IPS-18a (cell line): ENCODE results near the gene CHRNE.
"Not testable (repeated sequence)": the region's sequence is repeated elsewhere in the genome, so short reads cannot be mapped to it uniquely, and the experiment has no call there.

ENCODE experiments used
- H3K27ac ChIP-seq: one replicate; pipeline ENCODE4 v1.5.1; 2013; ENCODE audit warnings: low read length
- H3K27me3 ChIP-seq: one replicate; pipeline ENCODE4 v1.6.1; 2013; ENCODE audit warnings: mild to moderate bottlenecking, low read length; ENCODE audit not compliant: control insufficient read depth, insufficient read depth
- H3K36me3 ChIP-seq: one replicate; pipeline ENCODE4 v1.6.1; 2013; ENCODE audit warnings: low read depth, low read length; ENCODE audit not compliant: control insufficient read depth
- H3K4me1 ChIP-seq: one replicate; pipeline ENCODE4 v1.6.1; 2013; ENCODE audit warnings: low read depth, low read length; ENCODE audit not compliant: control insufficient read depth
- H3K4me3 ChIP-seq: one replicate; pipeline ENCODE4 v1.5.1; 2013; ENCODE audit warnings: low read length
- H3K9ac ChIP-seq: one replicate; pipeline ENCODE4 v1.6.1; 2013; ENCODE audit warnings: mild to moderate bottlenecking, low read length, moderate library complexity
- H3K9me3 ChIP-seq: one replicate; pipeline ENCODE4 v1.6.1; 2013; ENCODE audit warnings: low read depth, low read length; ENCODE audit not compliant: control insufficient read depth

The CHRNE gene

GRCh38 chr17:4920351-4921048 is 17.6 kb upstream of the CHRNE start:
- H3K27me3 ChIP-seq, result no peaks in the 10 kb centered on the region
- H3K4me1 ChIP-seq, result peaks cover 3% of the 10 kb centered on the region
- H3K4me3 ChIP-seq, result no peak overlapping the region
- H3K36me3 ChIP-seq, result no peaks in the 10 kb centered on the region
- no peaks in the 10 kb centered on the region for H3K9me3 ChIP-seq
- H3K27ac ChIP-seq, result no peak overlapping the region
- no peak overlapping the region for H3K9ac ChIP-seq

DNA sequence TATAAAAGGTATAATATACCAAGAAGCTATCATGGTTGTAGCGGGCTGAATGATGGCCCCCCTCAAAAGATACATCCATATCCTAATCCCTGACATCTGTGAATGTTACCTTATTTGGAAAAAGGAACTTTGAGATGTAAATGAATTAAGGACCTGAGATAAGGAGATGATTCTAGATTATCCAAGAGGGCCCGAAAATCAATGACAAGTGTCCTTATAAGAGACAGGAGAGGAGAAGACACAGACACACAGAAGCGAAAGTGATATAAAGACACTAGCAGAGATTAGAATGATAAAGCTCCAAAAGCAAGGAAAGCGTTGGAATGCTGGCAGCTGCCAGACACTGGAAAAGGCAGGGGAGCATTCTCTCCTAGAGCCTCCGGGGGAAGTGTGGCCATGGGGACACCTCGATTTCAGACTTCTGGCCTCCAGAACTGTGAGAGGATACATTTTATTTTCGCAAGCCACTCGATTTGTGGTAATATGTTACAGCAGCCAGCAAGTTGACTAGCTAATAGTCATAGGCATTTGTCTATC is 16.7 kb upstream of the CHRNE start:
- no peak overlapping the region for H3K9ac ChIP-seq
- no peaks in the 10 kb centered on the region for H3K9me3 ChIP-seq
- H3K4me1 ChIP-seq, result peaks cover 3% of the 10 kb centered on the region
- no peaks in the 10 kb centered on the region for H3K27me3 ChIP-seq
- no peak overlapping the region for H3K4me3 ChIP-seq
- H3K36me3 ChIP-seq, result no peaks in the 10 kb centered on the region
- no peak overlapping the region for H3K27ac ChIP-seq

- not testable (repeated sequence) for H3K9me3 ChIP-seq, H3K36me3 ChIP-seq, H3K27me3 ChIP-seq, H3K9ac ChIP-seq, H3K4me3 ChIP-seq, H3K4me1 ChIP-seq, H3K27ac ChIP-seq
These were observed 11.7 kb upstream of the CHRNE start for GRCh38 chr17:4914551-4914950.

DNA sequence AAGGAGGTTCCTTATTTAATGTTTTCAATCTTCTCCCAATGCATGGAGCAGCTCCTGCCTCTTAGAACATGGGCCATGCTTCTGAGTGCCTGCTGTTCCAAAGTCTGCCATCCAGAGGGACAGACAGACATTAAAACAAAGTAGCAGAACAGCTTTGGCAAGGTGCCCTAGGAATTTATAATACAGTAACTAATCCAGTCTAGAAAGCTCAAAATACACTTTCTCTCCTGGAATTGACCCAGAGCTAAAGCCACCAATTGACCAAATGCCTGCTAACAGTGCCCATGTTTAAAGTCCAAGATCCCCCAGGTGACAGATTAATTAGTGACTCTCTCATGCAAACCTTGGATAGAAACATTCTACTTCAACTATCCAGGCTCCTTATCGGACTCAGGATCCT is 11.1 kb upstream of the CHRNE start:
- Histone ChIP-seq H3K4me1 (peaks cover 5% of the 10 kb centered on the region), H3K27ac (no peak overlapping the region), H3K27me3 (no peaks in the 10 kb centered on the region), H3K9me3 (no peaks in the 10 kb centered on the region), H3K9ac (no peak overlapping the region), H3K36me3 (no peaks in the 10 kb centered on the region), H3K4me3 (no peak overlapping the region)

- H3K4me3 ChIP-seq, result no peak overlapping the region
- peaks cover 10% of the 10 kb centered on the region for H3K4me1 ChIP-seq
- no peaks in the 10 kb centered on the region for H3K9me3 ChIP-seq
- H3K9ac ChIP-seq, result no peak overlapping the region
- H3K36me3 ChIP-seq, result no peaks in the 10 kb centered on the region
- no peaks in the 10 kb centered on the region for H3K27me3 ChIP-seq
- H3K27ac ChIP-seq, result no peak overlapping the region
These were observed 6.0 kb upstream of the CHRNE start for GRCh38 chr17:4908711-4909496.

DNA sequence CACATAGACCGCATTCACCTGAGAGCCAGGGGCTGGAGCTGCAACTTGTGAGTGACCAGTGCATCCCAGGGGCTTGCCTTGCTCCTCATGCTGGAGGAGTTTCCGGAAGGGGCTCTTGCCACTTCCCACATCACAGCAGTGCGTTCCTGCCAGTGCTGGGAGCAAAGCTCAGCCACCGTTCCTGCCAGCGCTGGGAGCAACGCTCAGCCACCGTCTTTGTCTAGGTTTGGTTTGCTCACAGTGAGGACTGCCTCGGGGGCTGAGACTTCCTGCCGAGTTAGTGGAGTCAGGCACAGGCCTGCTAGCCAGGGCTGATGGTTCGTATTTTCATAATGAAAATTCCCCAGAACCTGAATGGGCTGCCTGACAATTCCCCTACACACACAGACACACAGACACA is 5.4 kb upstream of the CHRNE start:
- H3K36me3 ChIP-seq, result no peaks in the 10 kb centered on the region
- no peak overlapping the region for H3K4me3 ChIP-seq
- no peak overlapping the region for H3K27ac ChIP-seq
- peaks cover 10% of the 10 kb centered on the region for H3K4me1 ChIP-seq
- no peak overlapping the region for H3K9ac ChIP-seq
- no peaks in the 10 kb centered on the region for H3K27me3 ChIP-seq
- H3K9me3 ChIP-seq, result no peaks in the 10 kb centered on the region

- not testable (repeated sequence) for H3K27ac ChIP-seq, H3K9me3 ChIP-seq, H3K36me3 ChIP-seq, H3K4me3 ChIP-seq, H3K9ac ChIP-seq, H3K27me3 ChIP-seq
- H3K4me1 ChIP-seq, result peaks cover 10% of the 10 kb centered on the region
These were observed 3.7 kb upstream of the CHRNE start for GRCh38 chr17:4906642-4907041.

DNA sequence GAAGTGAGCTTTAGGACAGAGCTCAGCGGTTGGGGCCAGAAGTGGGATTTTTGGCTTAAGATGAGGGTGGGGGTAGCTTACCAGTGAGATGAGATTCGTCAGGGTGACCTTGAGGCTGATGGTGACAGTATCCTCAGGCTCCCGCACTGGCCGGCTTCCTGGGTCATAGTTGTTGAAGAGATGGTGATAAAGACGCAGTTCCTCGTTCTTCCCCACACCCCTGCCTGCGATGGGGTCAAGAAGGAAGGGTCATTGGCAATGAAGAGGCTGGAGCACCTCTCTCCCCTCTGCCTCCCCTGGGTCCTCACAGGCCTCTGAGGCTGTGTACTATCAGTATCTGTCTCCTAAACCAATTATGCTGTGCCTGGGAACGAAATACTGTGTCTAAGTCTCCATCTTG is 358 bp downstream of the CHRNE start:
- Histone ChIP-seq H3K4me1 (no peaks in the 10 kb centered on the region), H3K27ac (no peak overlapping the region), H3K9me3 (no peaks in the 10 kb centered on the region), H3K9ac (no peak overlapping the region), H3K27me3 (no peaks in the 10 kb centered on the region), H3K36me3 (no peaks in the 10 kb centered on the region), H3K4me3 (no peak overlapping the region)

- H3K4me1 ChIP-seq, result no peaks in the 10 kb centered on the region
- no peaks in the 10 kb centered on the region for H3K9me3 ChIP-seq
- H3K36me3 ChIP-seq, result no peaks in the 10 kb centered on the region
- H3K27ac ChIP-seq, result no peak overlapping the region
- no peaks in the 10 kb centered on the region for H3K27me3 ChIP-seq
- H3K4me3 ChIP-seq, result no peak overlapping the region
- no peak overlapping the region for H3K9ac ChIP-seq
These were observed 1.1 kb downstream of the CHRNE start for GRCh38 chr17:4901648-4902344.

GRCh38 chr17:4901108-4901647 is 1.7 kb downstream of the CHRNE start:
- no peaks in the 10 kb centered on the region for H3K27me3 ChIP-seq
- no peak overlapping the region for H3K9ac ChIP-seq
- H3K27ac ChIP-seq, result no peak overlapping the region
- no peak overlapping the region for H3K4me3 ChIP-seq
- peaks cover 5% of the 10 kb centered on the region for H3K36me3 ChIP-seq
- no peaks in the 10 kb centered on the region for H3K4me1 ChIP-seq
- H3K9me3 ChIP-seq, result no peaks in the 10 kb centered on the region

GRCh38 chr17:4900231-4901107 is 2.4 kb downstream of the CHRNE start:
- H3K9me3 ChIP-seq, result no peaks in the 10 kb centered on the region
- no peak overlapping the region for H3K4me3 ChIP-seq
- no peaks in the 10 kb centered on the region for H3K27me3 ChIP-seq
- no peak overlapping the region for H3K27ac ChIP-seq
- H3K4me1 ChIP-seq, result no peaks in the 10 kb centered on the region
- H3K9ac ChIP-seq, result no peak overlapping the region
- H3K36me3 ChIP-seq, result peaks cover 5% of the 10 kb centered on the region
